HG03196 (cell line): Measurements from ENCODE around the gene PINLYP.
A peak's percentile ranks its signal among the peaks of the same experiment; 100 is the strongest.

Source experiments
- ATAC-seq: cut with Tn5 transposase; IDR thresholded peaks from one replicate; pipeline ENCODE4 v1.9.1; 2021; ENCODE audit not compliant: unreplicated experiment

Gene PINLYP

DNA sequence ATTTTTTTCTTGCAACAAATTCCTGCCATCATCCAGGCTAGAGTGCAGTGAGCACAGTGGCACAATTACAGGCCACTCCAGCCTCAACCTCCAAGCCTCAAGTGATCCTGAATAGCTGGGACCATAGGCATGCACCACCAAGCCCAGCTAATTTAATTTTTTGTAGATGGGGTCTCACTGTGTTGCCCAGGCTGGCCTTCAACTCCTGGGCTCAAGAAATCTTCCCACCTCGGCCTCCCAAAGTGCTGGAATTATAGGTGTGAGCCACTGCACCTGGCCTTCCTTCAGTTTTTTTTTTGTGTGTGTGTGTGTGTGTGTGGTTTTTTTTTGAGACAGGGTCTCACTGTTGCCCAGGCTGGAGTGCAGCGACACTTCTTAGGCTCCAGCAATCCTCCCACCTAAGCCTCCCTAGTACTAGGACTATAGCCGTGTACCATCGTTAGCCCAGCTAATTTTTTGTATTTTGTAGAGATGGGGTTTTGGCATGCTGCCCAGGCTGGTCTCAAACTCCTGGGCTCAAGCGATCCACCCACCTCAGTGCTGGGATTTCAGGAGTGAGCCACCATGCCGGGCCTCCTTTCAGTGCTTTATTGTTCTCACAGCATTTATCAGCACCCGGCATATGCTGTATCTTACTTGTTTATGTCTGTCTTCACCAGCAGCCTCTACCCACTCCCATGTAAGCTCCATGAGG, 30.4 kb downstream of the PINLYP start:
- no peak for ATAC-seq

GRCh38 chr19:43606569-43607229, 31.1 kb downstream of the PINLYP start:
- no peak for ATAC-seq

GRCh38 chr19:43607238-43608205, 31.9 kb downstream of the PINLYP start:
- no peak for ATAC-seq

DNA sequence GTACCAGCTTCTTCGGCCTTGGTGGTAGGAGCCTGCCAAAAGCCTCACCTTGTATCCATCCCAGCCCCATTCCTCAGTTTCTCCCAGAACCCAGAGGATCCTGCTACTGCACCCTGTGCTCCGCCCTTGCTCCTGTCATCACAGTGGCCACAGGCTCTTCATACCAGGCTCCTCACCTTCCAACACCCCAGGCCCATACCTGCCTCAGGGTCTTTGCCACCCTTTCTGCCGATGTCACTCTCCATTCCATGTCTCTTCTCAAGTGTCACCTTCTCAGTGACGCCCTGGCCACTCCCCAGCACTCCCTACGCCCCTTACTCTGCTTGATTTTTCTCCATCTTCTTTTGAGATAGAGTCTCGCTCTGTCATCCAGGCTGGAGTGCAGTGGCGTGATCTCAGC, 34.3 kb downstream of the PINLYP start:
- ATAC-seq: no peak

GRCh38 chr19:43610493-43610892, 34.9 kb downstream of the PINLYP start:
- ATAC-seq: no peak

DNA sequence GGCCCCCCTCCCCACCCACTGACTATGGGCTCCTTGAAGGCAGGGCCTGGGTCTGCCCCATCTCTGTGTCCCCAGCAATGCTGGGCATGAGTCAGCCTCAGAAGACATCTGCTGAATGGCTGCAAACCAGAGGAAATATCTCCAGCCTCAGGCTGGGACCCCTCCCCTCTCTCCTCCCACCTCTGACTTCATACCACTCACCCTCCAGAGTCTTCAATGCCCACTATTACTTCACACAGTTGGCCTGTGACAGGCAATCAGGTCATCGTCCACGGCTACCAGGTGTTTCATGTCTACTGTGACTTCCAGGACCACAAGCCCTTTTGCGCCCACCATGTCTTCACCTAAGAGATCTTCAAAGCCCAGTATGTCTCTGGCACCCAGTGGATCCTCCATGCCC, 36.2 kb downstream of the PINLYP start, which contains the start of gene SRRM5:
TSS of gene SRRM5 (plus strand) at position 301 of the 400 bp plus-strand sequence. CDS start at position 335, 34 bp downstream.
- no peak for ATAC-seq

DNA sequence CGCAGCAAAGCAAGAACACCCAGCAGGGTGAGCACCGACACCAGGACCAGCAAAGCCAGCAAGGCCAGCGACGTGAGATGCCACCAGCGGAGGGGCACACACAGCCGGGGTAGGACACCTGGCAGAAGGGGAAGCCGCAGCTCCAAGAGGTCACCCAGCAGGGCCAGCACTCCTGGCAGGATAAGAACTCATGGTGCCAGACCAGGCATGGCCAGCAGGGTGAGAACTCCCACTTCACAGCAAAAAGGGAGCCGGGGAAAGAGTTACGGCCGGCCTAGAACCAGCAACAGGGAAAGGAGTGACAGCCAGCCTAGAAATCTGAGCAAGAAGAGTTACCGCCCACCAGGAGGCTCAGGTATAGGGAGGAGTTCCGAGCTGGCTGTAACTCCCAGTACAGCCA, 36.8 kb downstream of the PINLYP start:
- no peak for ATAC-seq

DNA sequence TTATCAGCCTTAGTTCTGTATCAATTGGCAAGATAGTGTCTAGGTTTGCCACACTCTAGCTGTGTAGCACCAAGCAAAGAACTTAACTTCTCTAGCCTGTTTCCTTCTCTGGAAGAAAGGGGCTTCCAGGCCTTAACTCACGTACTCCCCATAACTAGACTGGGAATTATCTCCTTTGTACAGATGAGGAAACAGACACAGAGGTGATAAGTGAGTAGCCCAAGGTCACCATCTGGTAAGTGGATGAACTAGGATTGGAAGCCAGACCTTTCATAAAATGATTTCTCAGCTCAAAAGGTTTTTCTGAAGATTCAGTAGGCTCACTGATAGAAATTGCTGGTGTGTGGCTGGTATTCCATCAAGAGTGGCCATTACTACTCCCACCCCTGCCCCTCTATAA, 40.7 kb downstream of the PINLYP start:
- no peak for ATAC-seq

GRCh38 chr19:43616954-43617353, 41.4 kb downstream of the PINLYP start:
- ATAC-seq: no peak

DNA sequence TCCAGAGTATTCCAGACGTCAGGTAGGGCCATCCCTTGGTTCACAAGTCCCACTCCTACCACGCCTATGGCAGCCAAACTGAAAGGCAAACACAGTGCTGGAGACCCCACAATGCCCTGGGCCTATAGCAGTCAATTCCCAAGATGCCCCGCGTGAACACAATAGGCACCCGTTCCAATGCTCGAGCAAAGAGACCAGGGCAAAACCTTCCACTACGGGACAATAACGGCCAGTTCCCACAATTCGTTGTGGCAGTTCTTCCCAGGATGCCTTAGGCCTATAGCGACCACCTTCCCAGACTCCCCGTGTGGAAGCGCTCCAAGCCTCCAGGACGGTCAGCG, 43.3 kb downstream of the PINLYP start:
- ATAC-seq: peak; percentile 23

GRCh38 chr19:43619262-43620060, 43.9 kb downstream of the PINLYP start, which contains the start of gene ZNF428:
TSS of gene ZNF428 (minus strand) at chr19:43619629. CDS start at chr19:43614304, 5,325 bp downstream.
- ATAC-seq: peak; percentile 74

DNA sequence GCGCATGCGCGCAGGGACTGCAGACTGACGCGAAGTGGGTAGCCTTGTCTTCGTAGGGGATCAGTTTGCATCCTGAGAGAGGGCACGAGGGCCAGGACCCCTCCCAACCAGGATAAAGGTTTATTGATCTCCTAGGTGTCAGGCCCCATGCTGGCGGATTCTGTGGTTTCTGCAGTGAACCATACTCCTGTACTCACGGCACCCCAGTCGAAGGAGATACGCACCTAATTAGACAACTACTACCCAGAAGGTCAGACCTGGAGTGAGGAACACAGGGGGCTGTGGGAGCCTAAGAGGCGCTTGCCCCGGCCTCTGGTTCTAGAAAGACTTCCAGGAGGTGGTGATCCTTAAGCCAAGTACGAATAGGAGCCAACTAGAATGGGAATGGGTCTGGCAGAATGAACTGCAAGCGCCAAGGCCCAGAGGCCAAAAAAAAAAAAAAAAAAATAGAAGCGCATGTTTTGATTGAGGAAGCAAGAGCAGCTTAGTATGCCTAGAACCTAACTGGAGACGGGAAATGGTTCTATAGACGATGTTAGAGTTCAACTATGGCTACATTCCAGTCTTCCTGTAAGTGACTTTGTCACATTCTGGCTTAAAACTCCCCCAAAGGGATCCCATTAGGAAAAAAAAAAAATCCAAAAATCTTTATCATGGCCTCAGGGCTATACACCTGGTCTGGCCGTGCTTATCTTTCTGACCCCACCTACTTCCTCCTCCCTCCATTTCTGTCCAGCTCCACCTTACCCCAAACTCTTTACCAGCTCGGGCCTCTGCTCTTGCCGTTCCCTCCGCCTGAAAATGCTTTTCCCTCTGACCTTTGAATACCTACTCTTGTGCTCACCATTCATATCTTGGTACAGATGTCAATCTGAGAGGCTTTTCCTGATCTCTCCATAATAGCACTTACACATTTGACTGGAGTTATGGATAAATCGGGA, 44.7 kb downstream of the PINLYP start:
- ATAC-seq: no peak

DNA sequence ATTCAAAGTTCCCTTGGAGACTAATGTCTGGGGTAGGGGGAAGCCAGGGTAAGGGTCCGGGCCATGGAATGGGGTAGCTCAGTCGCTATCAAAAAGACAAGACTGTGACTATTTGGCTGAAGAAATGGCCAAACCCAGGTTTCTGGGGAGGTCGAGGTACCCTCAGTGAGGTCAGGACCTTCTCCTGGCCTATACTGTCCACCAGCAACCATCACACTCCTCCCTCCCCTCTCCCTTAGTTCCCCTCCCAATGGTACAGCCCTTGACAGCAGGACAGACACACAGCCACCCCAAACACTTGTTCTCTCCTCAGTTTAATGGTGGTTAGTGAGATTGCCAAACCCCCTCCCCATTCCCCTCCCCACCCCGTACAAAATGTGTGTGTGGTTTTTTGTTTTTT, 46.5 kb downstream of the PINLYP start:
- no peak for ATAC-seq

DNA sequence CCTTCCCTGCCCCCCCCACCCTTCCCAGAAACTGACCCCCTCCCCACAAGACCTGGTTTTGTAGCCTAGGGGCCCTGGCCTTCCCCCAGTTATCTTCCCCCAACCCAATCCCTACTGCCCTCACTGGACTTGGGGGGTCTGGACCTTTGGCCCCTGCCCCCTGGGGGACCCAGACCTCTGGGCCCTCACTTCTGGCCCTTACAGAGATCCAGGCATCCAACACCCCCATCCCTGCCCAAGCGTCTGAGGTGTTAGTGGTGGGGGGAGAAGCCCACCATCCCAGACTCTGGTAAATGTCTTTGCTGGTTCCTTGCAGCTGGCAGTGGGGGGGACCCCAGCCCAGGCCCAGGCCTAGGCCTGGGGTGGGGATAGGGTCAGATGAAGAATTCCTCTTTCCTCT, 47.4 kb downstream of the PINLYP start:
- ATAC-seq: no peak

GRCh38 chr19:43623889-43624670, 48.5 kb downstream of the PINLYP start:
- ATAC-seq: no peak

DNA sequence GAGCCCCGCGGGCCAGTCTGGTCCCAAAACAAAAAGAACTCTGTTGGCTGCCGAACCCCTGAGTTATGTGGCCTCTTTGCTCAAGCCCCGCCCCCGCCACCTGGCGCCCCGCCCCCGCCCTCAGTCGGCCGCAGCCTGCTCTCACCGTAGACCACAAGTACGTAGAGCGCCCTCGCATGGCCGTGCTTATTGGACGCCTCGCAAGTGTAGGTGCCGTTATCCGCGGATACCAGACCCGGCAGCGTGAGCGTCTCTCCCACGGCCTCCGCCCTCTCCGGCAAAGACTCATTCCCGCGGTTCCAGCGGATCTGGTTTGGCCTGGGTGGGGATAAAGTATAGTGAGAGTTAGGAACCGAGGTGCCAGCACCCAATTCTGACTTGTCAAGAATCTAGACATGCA, 49.3 kb downstream of the PINLYP start:
- no peak for ATAC-seq

DNA sequence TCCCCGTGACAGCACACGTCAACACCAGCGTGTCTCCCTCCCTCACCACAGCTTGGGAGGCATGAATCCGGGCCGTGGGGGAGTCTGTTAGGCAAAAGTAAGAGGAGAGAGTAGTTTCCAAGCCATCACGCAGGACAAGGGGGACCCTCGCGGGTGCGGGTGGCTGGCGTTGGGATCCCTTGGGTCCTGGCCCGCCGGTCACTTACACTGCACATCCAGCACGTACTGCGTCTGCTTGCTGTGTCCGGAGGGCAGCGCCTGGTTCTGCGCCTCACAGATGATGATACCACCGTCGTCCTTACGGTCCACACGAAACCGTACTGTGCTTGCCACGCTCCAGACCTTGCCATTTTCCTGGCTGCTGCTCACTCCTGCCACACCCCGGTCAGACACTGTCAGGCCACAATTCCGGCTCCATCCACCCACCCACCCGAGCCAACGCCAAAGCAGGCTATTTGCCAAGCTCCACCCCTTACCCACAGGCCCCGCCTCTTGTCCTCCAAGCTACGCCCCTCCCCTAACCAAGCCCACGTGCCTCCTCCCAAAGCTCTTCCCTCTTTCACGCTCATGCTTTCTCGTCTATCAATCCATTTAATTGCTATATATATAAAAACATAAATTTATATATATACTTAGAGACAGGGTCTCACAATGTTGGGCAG, 50.4 kb downstream of the PINLYP start:
- ATAC-seq: no peak

GRCh38 chr19:43626838-43627237, 51.2 kb downstream of the PINLYP start:
- ATAC-seq: no peak
